Measurements from ENCODE around the gene PLPP4.

Gene PLPP4

GRCh38 chr10:120552262-120552661 is 95.2 kb downstream of the PLPP4 start:
- ChIA-PET POLR2A (no interaction called here), CTCF (no interaction called here)
- no peak overlapping the region for H3K4me3 ChIP-seq (ENCODE audit: low read depth, low read length)

GRCh38 chr10:120553911-120554310 is 96.9 kb downstream of the PLPP4 start:
- CTCF ChIA-PET: interaction anchor here (0.8 kb wide), 1 partner anchor 8 kb away, joined by 3 read pairs; no protein-coding TSS in a partner anchor

More at GRCh38 chr10:120552262-120552661, 95.2 kb downstream of the PLPP4 start:
- TF ChIP-seq CTCF (IDR thresholded peaks at IDR 0.05; ENCODE audit: insufficient read depth, low read length, missing control alignments): no peak
- no peak for DNase-seq (ENCODE audit: low read depth, low spot score)

GRCh38 chr10:120555436-120555835 is 98.4 kb downstream of the PLPP4 start:
- ChIA-PET CTCF (no interaction called here), POLR2A (no interaction called here)
- no peak overlapping the region for H3K4me3 ChIP-seq (ENCODE audit: low read depth, low read length)
- DNase-seq (ENCODE audit: low read depth, low spot score): no peak
- TF ChIP-seq CTCF (IDR thresholded peaks at IDR 0.05; ENCODE audit: insufficient read depth, low read length, missing control alignments): no peak

More at GRCh38 chr10:120553911-120554310, 96.9 kb downstream of the PLPP4 start:
- no peak overlapping the region for H3K4me3 ChIP-seq (ENCODE audit: low read depth, low read length)
- DNase-seq (ENCODE audit: low read depth, low spot score): no peak
- POLR2A ChIA-PET: no interaction called here
- TF ChIP-seq CTCF (IDR thresholded peaks at IDR 0.05; ENCODE audit: insufficient read depth, low read length, missing control alignments): no peak

- ChIA-PET CTCF (interaction anchor here (1.3 kb wide), 1 partner anchor 52 kb away, joined by 3 read pairs; no protein-coding TSS in a partner anchor), POLR2A (no interaction called here)
- H3K4me3 ChIP-seq (ENCODE audit: low read depth, low read length): no peak overlapping the region
- TF ChIP-seq CTCF (IDR thresholded peaks at IDR 0.05; ENCODE audit: insufficient read depth, low read length, missing control alignments): no peak
- DNase-seq (ENCODE audit: low read depth, low spot score): no peak
Observed at GRCh38 chr10:120555842-120556532, 99.0 kb downstream of the PLPP4 start.

- no peak for TF ChIP-seq CTCF (IDR thresholded peaks at IDR 0.05; ENCODE audit: insufficient read depth, low read length, missing control alignments)
- no peak for DNase-seq (ENCODE audit: low read depth, low spot score)
- no peak overlapping the region for H3K4me3 ChIP-seq (ENCODE audit: low read depth, low read length)
- ChIA-PET POLR2A (no interaction called here), CTCF (no interaction called here)
Observed at GRCh38 chr10:120557311-120557710, 100.3 kb downstream of the PLPP4 start.

- POLR2A ChIA-PET: no interaction called here
- CTCF ChIA-PET: interaction anchor here (0.8 kb wide), 1 partner anchor 9 kb away, joined by 3 read pairs; no protein-coding TSS in a partner anchor
- TF ChIP-seq CTCF (IDR thresholded peaks at IDR 0.05; ENCODE audit: insufficient read depth, low read length, missing control alignments): no peak
- no peak for DNase-seq (ENCODE audit: low read depth, low spot score)
- H3K4me3 ChIP-seq (ENCODE audit: low read depth, low read length): no peak overlapping the region
Observed at GRCh38 chr10:120559800-120560199, 102.8 kb downstream of the PLPP4 start.

Data from AG04449 (cell line).